Subcutaneous adipose tissue (tissue), 4 donors: ENCODE results near the gene TMEM131L. TPM values are rescaled to one million over a fixed set of nuclear protein-coding genes. Genes with fewer than 3 reads are reported as not detected.

Experiments used
- total RNA-seq, 4 donors: library from RNA; depleted of rRNA; stranded (reverse); fragments of >200 nt; gene quantifications; one replicate each; pipeline ENCODE4 v1.1.0, GENCODE V29; 2016
- TF ChIP-seq, protein P1 (sequence below): fragments of 450-650 bp; IDR thresholded peaks from one replicate; pipeline ENCODE4 v1.5.1; 2016; ENCODE audit warnings: low read depth, mild to moderate bottlenecking, control low read depth, antibody characterized with exemption, moderate library complexity

TMEM131L gene
- total RNA-seq, 4 donors from 2014 or later, result 24.7 to 43.5 (median 34.3) TPM

DNA sequence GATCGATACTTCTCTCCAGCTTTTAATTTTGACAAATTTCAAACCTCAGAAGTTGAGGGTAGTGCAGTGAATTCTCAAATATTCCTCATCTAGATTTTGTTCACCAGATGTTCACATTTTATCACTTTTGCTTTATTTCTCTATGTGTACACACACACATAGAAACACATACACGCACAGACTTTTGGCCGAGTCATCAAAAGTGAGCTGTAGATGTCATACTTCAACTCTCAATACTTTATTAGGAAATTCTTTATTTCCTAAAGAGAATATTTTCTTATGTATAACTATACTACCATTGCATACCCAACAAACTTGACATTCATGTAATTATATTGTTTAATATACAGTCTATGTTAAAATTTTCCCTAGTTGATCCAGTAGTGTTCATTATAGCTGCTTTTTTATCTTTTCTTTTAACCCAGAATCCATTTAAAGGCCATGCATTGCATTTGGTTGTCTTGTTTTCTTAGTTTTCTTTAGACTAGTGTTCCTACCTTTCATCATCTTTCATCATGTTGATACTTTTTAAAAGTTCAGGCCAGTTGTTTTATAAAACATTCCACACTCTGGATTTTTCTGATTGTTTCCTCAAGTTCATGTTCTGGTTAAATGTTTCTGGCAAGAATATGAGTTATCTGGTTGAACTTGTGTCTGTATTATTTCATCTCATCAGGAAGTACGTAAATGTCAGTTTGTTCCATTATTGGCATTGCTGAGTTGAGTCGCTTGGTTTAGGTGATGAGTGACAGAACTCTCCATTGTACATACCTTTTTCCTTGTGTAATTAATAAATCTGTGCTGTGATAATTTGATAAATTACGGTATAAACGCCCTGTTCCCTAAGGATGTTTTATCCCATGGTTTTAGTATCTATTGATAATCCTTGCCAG lies 123.8 kb downstream of the TMEM131L start:
- TF ChIP-seq, protein P1, sequence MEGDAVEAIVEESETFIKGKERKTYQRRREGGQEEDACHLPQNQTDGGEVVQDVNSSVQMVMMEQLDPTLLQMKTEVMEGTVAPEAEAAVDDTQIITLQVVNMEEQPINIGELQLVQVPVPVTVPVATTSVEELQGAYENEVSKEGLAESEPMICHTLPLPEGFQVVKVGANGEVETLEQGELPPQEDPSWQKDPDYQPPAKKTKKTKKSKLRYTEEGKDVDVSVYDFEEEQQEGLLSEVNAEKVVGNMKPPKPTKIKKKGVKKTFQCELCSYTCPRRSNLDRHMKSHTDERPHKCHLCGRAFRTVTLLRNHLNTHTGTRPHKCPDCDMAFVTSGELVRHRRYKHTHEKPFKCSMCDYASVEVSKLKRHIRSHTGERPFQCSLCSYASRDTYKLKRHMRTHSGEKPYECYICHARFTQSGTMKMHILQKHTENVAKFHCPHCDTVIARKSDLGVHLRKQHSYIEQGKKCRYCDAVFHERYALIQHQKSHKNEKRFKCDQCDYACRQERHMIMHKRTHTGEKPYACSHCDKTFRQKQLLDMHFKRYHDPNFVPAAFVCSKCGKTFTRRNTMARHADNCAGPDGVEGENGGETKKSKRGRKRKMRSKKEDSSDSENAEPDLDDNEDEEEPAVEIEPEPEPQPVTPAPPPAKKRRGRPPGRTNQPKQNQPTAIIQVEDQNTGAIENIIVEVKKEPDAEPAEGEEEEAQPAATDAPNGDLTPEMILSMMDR, result no peak

DNA sequence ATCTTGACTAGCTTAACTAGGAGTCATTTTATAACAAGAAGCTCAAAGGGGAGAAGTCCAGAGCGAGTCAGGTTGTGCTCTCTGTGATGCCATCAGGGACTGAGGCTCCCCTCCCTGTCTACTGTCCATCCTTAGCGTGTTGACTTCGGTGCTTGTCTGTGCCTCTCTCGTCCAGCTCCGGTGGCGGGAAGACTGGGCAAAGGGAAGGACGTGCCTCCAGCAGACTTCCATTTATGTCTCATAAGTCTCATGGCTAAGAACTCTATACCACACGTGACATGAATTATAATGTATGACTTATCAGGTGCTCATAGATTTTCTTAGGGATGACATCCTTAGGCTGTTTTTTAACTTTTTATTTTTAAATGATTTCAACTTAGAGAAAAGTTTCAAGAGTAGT lies 125.3 kb downstream of the TMEM131L start:
- TF ChIP-seq, protein P1, result no peak

DNA sequence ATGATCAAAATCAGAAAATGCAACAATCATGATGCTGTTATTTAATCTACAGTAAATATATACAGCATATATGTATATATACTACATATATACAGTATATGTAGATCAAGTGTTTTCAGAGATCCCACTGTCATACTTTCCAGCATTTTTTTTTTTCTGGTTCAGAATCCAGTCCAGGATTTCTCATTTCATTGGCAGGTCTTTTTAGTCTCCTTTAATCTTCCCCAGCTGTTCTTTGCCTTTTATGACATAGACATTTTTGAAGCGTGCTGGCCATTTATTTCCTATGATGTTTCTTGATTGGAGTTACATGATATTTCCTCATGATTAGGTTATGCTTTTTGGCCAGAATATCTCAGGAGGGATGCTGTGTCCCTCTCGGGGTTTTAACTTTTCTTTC lies 125.9 kb downstream of the TMEM131L start:
- TF ChIP-seq, protein P1, result no peak

DNA sequence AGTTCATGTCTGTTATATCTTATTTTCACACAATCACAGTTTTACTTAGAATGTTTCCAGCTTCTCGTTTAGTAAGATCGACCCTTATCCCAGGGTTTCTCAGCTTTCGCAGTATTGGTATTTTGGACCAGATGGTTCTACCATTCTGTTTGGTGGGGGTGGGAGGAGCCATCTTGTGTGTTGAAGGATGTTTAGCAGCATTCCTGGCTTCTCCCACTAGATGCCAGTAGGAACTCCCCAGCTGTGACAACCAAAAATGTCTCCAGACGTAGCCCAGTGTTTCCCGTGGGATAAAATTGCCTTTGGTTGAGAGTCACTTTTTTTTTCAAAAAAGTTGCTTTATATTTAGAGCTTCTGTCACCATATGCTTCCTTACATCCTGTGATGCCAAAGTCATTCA lies 127.0 kb downstream of the TMEM131L start:
- TF ChIP-seq, protein P1, result no peak

DNA sequence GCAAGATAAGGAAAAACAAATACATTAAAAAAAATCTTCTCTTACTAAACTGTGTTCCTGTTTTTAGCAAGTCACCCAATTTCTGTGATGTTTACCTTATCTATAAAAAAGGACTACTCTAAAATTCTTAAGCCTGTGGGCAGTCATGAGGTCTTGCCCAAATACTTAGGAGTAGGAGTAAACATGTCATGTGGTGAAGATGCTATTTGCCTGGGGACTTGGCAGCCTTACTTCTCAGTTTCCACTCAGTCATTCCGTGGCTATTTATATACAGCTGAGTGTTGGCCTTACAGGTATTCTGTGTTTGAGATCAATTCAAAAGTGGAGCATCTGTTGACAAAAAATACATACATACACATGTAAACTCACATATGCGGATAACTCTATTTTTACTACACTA lies 128.1 kb downstream of the TMEM131L start:
- TF ChIP-seq, protein P1, result no peak

DNA sequence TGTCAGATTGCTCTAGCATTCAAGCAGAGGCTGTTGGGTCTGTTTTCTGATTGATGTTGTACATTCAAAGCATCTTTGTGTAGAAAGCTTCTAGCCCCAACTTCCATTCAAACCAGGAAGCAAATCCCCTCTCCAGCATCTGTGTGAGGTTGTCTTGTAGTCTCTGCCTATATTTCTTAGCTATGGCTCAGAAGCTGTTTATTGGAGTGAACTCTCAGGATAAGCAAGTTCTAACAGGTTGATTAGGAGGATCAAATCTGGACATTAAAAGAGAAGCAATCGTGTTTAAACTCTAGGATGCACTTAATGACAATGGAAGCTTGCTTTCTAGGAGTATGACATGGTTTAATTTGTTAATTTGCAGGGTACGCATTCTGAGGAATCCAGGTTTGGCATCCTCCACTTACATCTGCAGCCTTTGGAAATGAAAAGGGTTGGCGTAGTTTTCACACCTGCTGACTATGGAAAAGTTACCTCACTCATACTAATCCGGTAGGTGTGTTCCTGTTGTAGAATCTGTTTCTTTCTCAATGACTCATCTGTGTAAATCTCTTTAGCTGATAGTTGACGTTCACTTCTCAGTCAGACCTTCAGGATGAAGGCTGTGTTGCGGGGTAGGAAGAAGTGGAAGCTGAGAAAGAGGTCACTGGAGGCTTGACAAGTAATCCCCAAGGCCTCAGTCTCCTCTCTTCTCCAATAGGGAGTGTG lies 129.9 kb downstream of the TMEM131L start:
- TF ChIP-seq, protein P1, result no peak

DNA sequence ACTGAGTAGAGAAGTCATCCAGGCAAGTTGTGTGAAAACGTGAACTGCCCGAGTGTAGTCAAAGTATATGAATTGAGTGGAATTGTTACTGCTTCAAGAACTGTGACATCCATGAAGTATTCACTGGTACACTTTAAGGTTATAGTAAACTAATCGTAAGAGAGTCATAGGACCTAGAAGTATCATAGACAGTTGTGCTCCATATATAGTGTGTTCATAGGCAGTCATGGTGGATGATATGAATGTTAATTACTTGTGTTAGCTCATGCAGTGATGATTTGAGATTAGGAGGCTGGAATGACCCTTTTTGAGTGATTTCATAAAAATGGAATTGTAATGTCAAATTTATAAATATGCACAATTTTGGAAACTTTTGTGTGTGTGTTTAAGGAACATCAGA lies 136.6 kb downstream of the TMEM131L start:
- TF ChIP-seq, protein P1, result no peak
